Activated CD4-positive, alpha-beta T cell treated with anti-CD3 and anti-CD28 coated beads for 4 hours (primary cell): ENCODE results near the gene UGGT2.
"Not testable (repeated sequence)": the region's sequence is repeated elsewhere in the genome, so short reads cannot be mapped to it uniquely, and the experiment has no call there.

Source experiments
- DNase-seq, 2 donors: peaks; one replicate each; pipeline ENCODE4 v3.0.0-alpha.2; 2020

Gene UGGT2

GRCh38 chr13:95788100-95788463 lies 265.1 kb downstream of the UGGT2 start:
- DNase-seq = no peak

DNA sequence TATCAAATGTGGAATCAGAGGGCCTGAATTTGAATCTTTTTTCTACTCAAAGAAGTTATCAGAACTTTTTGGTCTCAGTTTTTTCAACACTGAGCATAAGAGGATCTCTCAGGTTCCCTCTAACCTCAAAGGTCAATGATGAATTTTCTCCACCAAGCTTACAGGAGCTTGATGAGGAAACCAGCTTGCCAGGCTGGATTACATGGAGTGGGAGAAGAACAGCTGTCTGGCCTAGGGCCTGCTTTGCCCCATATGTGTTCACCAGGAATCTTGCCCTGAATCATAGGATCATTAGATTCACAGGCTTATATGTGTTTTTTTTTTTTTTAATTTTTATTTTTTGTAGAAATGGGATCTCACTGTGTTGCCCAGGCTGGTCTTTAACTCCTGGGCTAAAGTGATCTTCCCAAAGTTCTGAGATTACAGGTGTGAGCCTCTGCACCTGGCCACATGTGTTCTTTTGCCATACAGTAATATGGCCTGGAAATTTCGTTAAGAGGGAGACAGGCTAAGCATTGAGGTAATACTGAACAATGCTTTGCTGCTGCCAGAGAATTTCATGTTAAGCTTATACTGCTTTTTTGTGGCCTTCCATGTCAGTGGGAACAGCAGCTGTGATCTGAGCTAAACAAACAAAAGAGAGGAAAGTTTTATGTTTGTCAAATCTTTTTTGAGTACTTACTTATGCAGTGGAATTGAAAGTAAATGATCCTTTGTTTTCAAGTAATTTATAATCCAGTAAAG lies 265.7 kb downstream of the UGGT2 start:
- no peak for DNase-seq

GRCh38 chr13:95784900-95785290 lies 268.3 kb downstream of the UGGT2 start:
- DNase-seq = no peak

- no peak for DNase-seq
Measured at GRCh38 chr13:95784161-95784899, 268.9 kb downstream of the UGGT2 start.

DNA sequence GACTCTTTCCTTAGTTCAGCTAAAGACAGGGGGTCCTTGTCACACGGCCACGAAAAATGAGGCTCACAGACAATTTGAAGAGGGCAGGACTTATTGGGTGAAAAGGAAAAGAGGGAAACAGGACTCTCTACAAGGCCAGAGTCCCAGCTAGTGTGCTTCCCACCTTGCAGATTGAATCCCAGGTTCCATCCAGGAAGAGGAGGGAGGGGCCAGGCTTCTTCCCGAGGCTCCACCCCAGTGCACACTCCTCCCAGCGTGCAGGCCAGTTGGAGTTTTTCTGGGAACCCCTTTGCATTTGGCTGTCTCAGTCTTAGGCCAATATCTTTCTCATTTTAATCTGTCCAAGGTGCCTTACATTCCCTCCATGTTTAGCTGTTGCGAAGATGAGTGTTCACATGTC lies 269.5 kb downstream of the UGGT2 start:
- DNase-seq = no peak

DNA sequence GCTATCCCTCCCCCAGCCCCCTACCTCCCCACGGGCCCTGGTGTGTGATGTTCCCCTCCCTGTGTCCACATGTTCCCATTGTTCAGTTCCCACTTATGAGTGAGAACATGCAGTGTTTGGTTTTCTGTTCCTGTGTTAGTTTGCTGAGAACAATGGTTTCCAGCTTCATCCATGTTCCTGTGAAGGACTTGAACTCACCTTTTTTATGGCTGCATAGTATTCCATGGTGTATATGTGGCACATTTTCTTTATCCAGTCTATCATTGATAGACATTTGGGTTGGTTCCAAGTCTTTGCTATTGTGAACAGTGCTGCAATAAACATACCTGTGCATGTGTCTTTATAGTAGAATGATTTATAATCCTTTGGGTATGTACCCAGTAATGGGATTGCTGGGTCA lies 271.3 kb downstream of the UGGT2 start:
- not testable (repeated sequence) for DNase-seq

GRCh38 chr13:95781016-95781415 lies 272.2 kb downstream of the UGGT2 start:
- DNase-seq = no peak

DNA sequence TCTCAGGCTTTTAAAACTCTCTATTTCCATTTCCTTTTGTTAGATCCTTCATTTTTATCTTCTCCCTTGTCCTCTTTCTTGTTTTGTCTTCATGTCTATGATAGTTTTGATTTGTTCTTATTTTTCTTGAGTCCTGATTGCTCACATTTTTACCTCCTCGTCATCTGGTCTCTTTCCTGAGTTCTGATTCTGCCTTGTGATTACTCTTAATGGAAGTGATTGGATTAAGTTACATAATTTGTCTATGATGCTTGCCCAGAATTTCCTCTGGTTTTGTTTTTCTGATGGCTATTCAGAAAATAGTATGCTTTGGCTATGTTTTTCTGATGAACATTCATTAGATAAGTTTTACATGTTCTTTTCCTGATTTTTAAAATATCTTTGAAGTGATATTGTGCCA lies 273.7 kb downstream of the UGGT2 start:
- no peak for DNase-seq

GRCh38 chr13:95771905-95772304 lies 281.3 kb downstream of the UGGT2 start:
- DNase-seq = no peak

DNA sequence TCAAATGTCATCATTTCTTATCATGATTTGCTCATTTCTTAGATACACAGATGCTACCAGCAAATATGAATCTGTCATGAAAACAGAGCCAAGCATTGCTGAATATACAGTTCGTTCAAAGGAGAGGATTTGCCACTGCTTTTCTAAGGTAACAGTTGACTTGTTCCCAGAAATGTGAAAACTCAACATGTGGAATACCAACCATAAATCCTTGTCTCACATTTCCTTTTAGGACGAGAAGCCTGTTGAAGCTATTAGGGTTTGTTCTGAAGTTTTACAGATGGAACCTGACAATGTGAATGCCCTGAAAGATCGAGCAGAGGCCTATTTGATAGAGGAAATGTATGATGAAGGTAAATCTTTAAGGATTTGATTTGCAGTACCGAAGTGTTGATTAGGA lies 289.6 kb downstream of the UGGT2 start:
- DNase-seq = no peak

GRCh38 chr13:95762626-95763025 lies 290.6 kb downstream of the UGGT2 start:
- DNase-seq = not testable (repeated sequence)

DNA sequence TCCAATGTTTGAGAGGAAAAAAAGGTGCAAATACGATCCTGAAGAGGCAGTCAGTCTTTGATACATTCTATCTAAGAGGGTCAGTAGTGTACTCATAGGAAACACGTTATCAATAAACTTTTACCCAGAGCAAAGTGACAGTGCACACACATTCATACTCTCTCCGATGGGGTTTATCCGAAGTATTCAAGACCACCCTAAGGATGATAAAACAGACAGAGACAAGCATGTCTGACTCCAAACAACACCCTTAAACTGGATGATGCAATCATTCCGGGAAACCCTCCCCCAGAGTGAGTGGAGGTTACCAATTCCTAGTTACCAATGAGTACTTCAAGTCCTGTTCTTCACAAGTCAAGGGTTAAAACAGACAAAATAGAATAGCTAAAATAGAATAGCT lies 297.1 kb downstream of the UGGT2 start:
- DNase-seq = no peak

DNA sequence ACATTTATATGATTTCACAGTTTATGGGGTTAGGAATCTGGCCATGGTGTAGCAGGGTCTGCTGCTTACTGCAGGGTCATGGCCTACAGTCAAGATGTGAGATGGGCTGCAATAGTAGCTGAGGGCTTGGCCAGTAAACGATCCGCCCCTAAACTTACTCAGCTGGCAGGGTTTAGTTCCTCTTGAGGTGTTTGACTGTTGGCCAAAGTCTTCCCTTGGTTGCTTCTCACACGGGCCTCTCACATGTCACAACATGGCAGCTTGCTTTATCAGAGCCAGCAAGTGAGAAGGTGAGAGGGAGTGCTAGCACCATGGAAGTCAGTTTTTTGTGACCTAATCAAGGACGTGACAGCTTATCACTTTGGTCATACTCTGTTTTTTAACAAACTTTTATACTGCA lies 299.1 kb downstream of the UGGT2 start:
- no peak for DNase-seq

DNA sequence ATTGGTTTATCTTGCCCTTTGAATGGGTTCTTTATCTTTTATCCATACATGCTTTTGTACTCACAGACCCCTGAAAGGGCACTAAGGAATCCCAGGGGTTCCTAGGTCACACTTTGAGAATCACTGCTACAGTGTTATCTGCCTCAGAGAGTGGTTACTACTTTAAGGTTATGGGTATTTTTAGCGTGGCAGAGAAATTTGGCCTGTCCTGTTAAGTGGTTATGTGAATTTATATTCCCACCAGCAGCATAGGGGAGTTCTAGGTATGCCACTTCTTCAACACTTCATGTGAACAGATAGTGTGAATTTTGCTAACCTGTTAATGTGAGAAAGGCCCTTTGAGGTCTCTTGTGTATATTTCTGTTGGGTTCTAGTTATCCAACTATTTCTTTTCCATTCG lies 300.5 kb downstream of the UGGT2 start:
- no peak for DNase-seq
